HepG2 (cell line): ENCODE measurements around the gene NOX4. TPM values are rescaled to one million over a fixed set of nuclear protein-coding genes. Genes with fewer than 3 reads are reported as not detected.
"Not testable (repeated sequence)": the region's sequence is repeated elsewhere in the genome, so short reads cannot be mapped to it uniquely, and the experiment has no call there.

Experiments used
- ATAC-seq: fragments of 200-7000 bp; cut with Tn5 transposase; 3 replicates; pipeline ENCODE4 v1.9.1; 2020; ENCODE audit warnings: mild to moderate bottlenecking, moderate library complexity
- BruUV-seq: library from RNA; stranded (reverse); fragments of 400-500 nt; replicated peaks from 2 replicates; lab custom pipeline; 2021; lab: Mats Ljungman, UMichigan
- CTCF ChIA-PET: fragments of 300-600 bp; formaldehyde crosslinking; extraction: SDS; loops from one replicate; lab custom pipeline; 2021; ENCODE audit warnings: low total read pairs, inconsistent platforms, low intra/inter-chr PET ratio; lab: Yijun Ruan, JAX
- POLR2A ChIA-PET: fragments of 350-600 bp; sonication (Branson Sonifier 250); formaldehyde crosslinking; loops from one replicate; lab custom pipeline; 2020; ENCODE audit warnings: antibody characterized with exemption, inconsistent platforms; lab: Yijun Ruan, JAX
- DNase-seq: peaks from one replicate; pipeline ENCODE4 v3.0.0-alpha.2; 2015; ENCODE audit warnings: low spot score
- FAIRE-seq: peaks from 3 replicates; lab custom pipeline; 2011; peaks lifted over from hg19 to GRCh38; lab: Jason Lieb, UNC
- H2AFZ ChIP-seq: one replicate; pipeline ENCODE4 v1.6.1; 2011; ENCODE audit warnings: low read length, inconsistent platforms
- H3K27ac ChIP-seq: fragments of 300-600 bp; 3 replicates; pipeline ENCODE4 v1.8.0; 2011; ENCODE audit warnings: mixed run types, mild to moderate bottlenecking, mixed read lengths, low read length, inconsistent platforms; ENCODE audit not compliant: insufficient read depth; ENCODE audit errors: extremely low read length
- H3K27me3 ChIP-seq, 2 experiments: fragments of 200-600 bp in 1 of 2; 2 replicates in 1 of 2; 3 replicates in 1 of 2; pipeline versions ENCODE4 v1.6.0 to v1.8.0; 2011; ENCODE audit warnings: low read length in 2 of 2, mild to moderate bottlenecking in 2 of 2, moderate library complexity in 2 of 2, inconsistent platforms in 1 of 2; ENCODE audit not compliant: insufficient read depth in 2 of 2, control insufficient read depth in 1 of 2
- H3K36me3 ChIP-seq, 2 experiments: fragments of 200-600 bp in 1 of 2; replicated peaks in 1 of 2; 2 replicates in 1 of 2; 3 replicates in 1 of 2; pipeline versions ENCODE4 v1.5.1 to v1.8.0; 2011; ENCODE audit warnings: low read length in 2 of 2, inconsistent platforms in 1 of 2; ENCODE audit not compliant: insufficient read depth in 2 of 2, control insufficient read depth in 1 of 2
- H3K4me1 ChIP-seq: 2 replicates; pipeline ENCODE4 v1.5.1; 2012; ENCODE audit warnings: low read length, inconsistent platforms; ENCODE audit not compliant: insufficient read depth
- H3K4me2 ChIP-seq: 2 replicates; pipeline ENCODE4 v1.6.0; 2011; ENCODE audit warnings: low read depth, low read length, inconsistent platforms
- H3K4me3 ChIP-seq, 3 experiments: fragments of 200-600 bp in 1 of 3; sonication (generic), shearing (Covaris generic) in 1 of 3; replicated peaks in 1 of 3; 2 replicates each; pipeline ENCODE4 v1.5.1; 2011 to 2016; ENCODE audit warnings: low read length in 3 of 3, inconsistent platforms in 2 of 3, low read depth in 2 of 3, mild to moderate bottlenecking in 2 of 3, control low read depth in 1 of 3, mixed read lengths in 1 of 3; ENCODE audit not compliant: insufficient read depth in 1 of 3
- H3K79me2 ChIP-seq: one replicate; pipeline ENCODE4 v1.6.1; 2011; ENCODE audit warnings: low read length, inconsistent platforms; ENCODE audit not compliant: insufficient read depth
- H3K9ac ChIP-seq: 2 replicates; pipeline ENCODE4 v1.6.0; 2011; ENCODE audit warnings: mild to moderate bottlenecking, low read depth, low read length, inconsistent platforms; ENCODE audit not compliant: insufficient read depth
- H3K9me3 ChIP-seq: 2 replicates; pipeline ENCODE4 v1.5.1; 2012; ENCODE audit warnings: mild to moderate bottlenecking, low read length
- H4K20me1 ChIP-seq: 2 replicates; pipeline ENCODE4 v1.6.0; 2011; ENCODE audit warnings: inconsistent platforms, mild to moderate bottlenecking, low read length, moderate library complexity; ENCODE audit not compliant: insufficient read depth
- BCL6 ChIP-seq: IDR thresholded peaks from 2 replicates; pipeline ENCODE4 v1.6.1; 2016; ENCODE audit warnings: missing genetic modification reagents, missing compliant biosample characterization
- PPARG ChIP-seq: conservative IDR thresholded peaks from 2 replicates; pipeline ENCODE4 v1.6.1; 2016; ENCODE audit warnings: missing biosample characterization, missing genetic modification reagents
- SIX1 ChIP-seq: sonication (generic); formaldehyde crosslinking; IDR thresholded peaks from 2 replicates; pipeline ENCODE4 v1.4.0; 2020; ENCODE audit warnings: missing genetic modification reagents, borderline replicate concordance
- SP2 ChIP-seq: sonication (generic); formaldehyde crosslinking; IDR thresholded peaks from 2 replicates; pipeline ENCODE4 v1.5.1; 2020; ENCODE audit warnings: mild to moderate bottlenecking, missing genetic modification reagents
- ZNF121 ChIP-seq: sonication (generic); formaldehyde crosslinking; IDR thresholded peaks from 2 replicates; pipeline ENCODE4 v1.5.0; 2020; ENCODE audit warnings: mild to moderate bottlenecking, missing genetic modification reagents
- ZNF547 ChIP-seq: sonication (generic); formaldehyde crosslinking; IDR thresholded peaks from 2 replicates; pipeline ENCODE4 v1.5.1; 2020; ENCODE audit warnings: mild to moderate bottlenecking, missing genetic modification reagents
- ZNF550 ChIP-seq: sonication (generic); formaldehyde crosslinking; IDR thresholded peaks from 2 replicates; pipeline ENCODE4 v1.4.0; 2020; ENCODE audit warnings: mild to moderate bottlenecking, missing genetic modification reagents, borderline replicate concordance
- WGBS: methylation state at CpG from one replicate; pipeline ENCODE4 v1.1.6; 2017; ENCODE audit warnings: low lambda C conversion rate; 5-methylcytosine and 5-hydroxymethylcytosine counted together
- in situ Hi-C: cut with HindIII; loops from 2 replicates; pipeline ENCODE4 v1.10.0; 2017; ENCODE audit warnings: low pct_unique_long_range_greater_than_20kb; ENCODE audit not compliant: extremely low pct_ligation_motif_present
- intact Hi-C: fragments of 100-400 bp; cut with micrococcal nuclease; formaldehyde crosslinking; loops from one replicate; pipeline ENCODE4 v1.10.0; 2022; ENCODE audit not compliant: unreplicated experiment
- polyA plus RNA-seq, 8 experiments: library from polyadenylated mRNA; depleted of rRNA in 3 of 8; stranded (reverse) in 7 of 8; unstranded in 1 of 8; fragments of >200 nt; fragmentation: Illumina TruSeq in 4 of 8; extraction: Trizol in 4 of 8; gene quantifications; 2 replicates each; pipeline versions ENCODE4 v1.2.1 to v1.2.3, GENCODE V29; 2011 to 2016; ENCODE audit warnings: low read depth in 4 of 8, missing spikeins in 1 of 8, mixed read lengths in 1 of 8; ENCODE audit not compliant: insufficient read depth in 1 of 8
- total RNA-seq, 5 experiments: library from RNA; depleted of rRNA; stranded (reverse); fragments of >200 nt; fragmentation: Illumina TruSeq; extraction: Trizol; gene quantifications; 2 replicates each; pipeline ENCODE4 v1.2.3, GENCODE V29; 2016; ENCODE audit warnings: low read depth in 1 of 5
- TF ChIP-seq, protein P1 (sequence below): sonication (generic); formaldehyde crosslinking; IDR thresholded peaks from 2 replicates; pipeline ENCODE4 v1.4.0; 2020; ENCODE audit warnings: missing genetic modification reagents, borderline replicate concordance

The NOX4 gene
- total and polyA plus RNA-seq, 2 of the 13 experiments (the other 11 are each of a cell fraction or from before 2014, with no cell fraction given): not detected

DNA sequence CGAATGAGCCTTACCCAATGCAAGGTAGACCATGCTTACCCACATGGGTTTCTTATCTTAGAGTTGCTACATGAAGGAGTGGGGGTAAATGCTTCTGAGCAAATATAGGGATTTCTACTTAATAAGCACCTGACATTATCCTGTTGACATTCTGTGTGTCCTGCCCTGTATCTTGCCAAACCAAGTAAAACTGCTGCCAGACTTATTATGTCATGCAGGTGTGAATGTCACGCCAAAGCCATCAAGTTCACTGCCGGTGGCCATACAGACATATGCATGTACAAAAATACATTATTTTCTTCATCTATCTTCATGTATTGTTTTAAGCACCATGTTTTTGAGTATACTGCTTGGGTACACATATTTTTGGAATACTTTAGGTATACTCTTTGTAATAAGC is 70.2 kb downstream of the NOX4 start:
- Histone ChIP-seq H2AFZ (no peak overlapping the region), H3K36me3 (no peaks in the 10 kb centered on the region), H3K4me3 (no peak overlapping the region), H3K79me2 (no peaks in the 10 kb centered on the region), H3K27me3 (no peaks in the 10 kb centered on the region), H3K9ac (no peak overlapping the region), H3K27ac (no peak overlapping the region), H3K4me1 (no peaks in the 10 kb centered on the region), H3K9me3 (no peaks in the 10 kb centered on the region), H3K4me2 (no peak overlapping the region), H4K20me1 (no peaks in the 10 kb centered on the region)
- POLR2A ChIA-PET: no interaction called here
- no TSS peak for BruUV-seq
- TF ChIP-seq SIX1 (CRISPR knock-in tag) (no peak), BCL6 (CRISPR knock-in tag) (no peak), ZNF550 (CRISPR knock-in tag) (no peak), PPARG (no peak), ZNF547 (CRISPR knock-in tag) (no peak)
- TF ChIP-seq, protein P1, sequence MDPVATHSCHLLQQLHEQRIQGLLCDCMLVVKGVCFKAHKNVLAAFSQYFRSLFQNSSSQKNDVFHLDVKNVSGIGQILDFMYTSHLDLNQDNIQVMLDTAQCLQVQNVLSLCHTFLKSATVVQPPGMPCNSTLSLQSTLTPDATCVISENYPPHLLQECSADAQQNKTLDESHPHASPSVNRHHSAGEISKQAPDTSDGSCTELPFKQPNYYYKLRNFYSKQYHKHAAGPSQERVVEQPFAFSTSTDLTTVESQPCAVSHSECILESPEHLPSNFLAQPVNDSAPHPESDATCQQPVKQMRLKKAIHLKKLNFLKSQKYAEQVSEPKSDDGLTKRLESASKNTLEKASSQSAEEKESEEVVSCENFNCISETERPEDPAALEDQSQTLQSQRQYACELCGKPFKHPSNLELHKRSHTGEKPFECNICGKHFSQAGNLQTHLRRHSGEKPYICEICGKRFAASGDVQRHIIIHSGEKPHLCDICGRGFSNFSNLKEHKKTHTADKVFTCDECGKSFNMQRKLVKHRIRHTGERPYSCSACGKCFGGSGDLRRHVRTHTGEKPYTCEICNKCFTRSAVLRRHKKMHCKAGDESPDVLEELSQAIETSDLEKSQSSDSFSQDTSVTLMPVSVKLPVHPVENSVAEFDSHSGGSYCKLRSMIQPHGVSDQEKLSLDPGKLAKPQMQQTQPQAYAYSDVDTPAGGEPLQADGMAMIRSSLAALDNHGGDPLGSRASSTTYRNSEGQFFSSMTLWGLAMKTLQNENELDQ: no peak
- DNase-seq: no peak
- 16% methylated on average over 3 of the region's 3 CpGs for WGBS
- in situ Hi-C loops: no loop called here
- ATAC-seq: no peak
- intact Hi-C loops: no loop called here
- FAIRE-seq: no peak
- CTCF ChIA-PET: no interaction called here

DNA sequence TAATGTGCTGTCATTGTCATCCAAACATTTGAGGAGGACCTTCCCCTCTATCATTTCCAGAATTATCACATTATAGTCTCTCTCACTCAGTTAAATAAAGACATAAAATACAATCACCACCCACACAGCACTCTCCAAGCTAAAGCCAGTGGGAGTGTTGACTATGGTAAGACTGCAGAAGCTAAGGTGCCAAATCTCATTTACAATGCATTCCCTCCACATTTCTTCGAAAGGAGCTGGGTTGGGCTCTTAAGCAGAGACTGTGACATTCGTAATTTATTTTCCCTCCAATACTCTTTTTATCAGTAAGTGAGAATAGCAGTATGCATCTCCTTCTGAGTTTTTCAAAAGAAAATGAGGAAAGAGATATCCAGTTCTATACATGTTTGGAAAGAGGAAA is 74.2 kb downstream of the NOX4 start:
- no peak overlapping the region for H3K9ac ChIP-seq
- no peak overlapping the region for H2AFZ ChIP-seq
- H3K27ac ChIP-seq: no peak overlapping the region
- H3K79me2 ChIP-seq: no peaks in the 10 kb centered on the region
- no peak overlapping the region for H3K4me3 ChIP-seq
- no peaks in the 10 kb centered on the region for H4K20me1 ChIP-seq
- H3K4me1 ChIP-seq: no peaks in the 10 kb centered on the region
- H3K4me2 ChIP-seq: no peak overlapping the region
- ChIA-PET CTCF (no interaction called here), POLR2A (no interaction called here)
- DNase-seq: no peak
- H3K27me3 ChIP-seq: no peaks in the 10 kb centered on the region
- H3K9me3 ChIP-seq: no peaks in the 10 kb centered on the region
- H3K36me3 ChIP-seq: no peaks in the 10 kb centered on the region
- no TSS peak for BruUV-seq
- in situ Hi-C loops (no loop called here), intact Hi-C loops (no loop called here)
- no peak for FAIRE-seq
- TF ChIP-seq ZNF121 (no peak), SP2 (CRISPR knock-in tag) (no peak)
- 0% methylated on average over 2 of the region's 2 CpGs for WGBS
- no peak for ATAC-seq

DNA sequence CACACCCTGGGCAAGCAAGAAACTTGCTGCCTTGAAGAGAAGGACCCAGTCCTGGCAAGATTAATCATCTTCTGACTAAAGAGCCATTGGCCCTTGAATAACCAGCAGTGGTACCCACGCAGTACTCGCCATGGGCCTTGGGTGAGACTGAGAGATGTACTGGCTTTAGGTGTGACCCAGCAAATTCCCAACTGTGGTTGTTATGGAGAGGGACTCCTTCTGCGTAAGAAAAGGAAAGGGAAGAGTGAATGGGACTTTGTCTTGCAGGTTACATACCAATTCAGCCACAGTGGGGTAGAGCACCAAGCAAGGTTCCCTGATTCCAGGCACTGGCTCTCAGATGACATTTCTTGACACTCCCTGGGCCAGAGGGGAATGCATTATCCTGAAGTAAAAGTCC is 80.1 kb downstream of the NOX4 start:
- H3K79me2 ChIP-seq, H2AFZ ChIP-seq, H3K4me2 ChIP-seq, in situ Hi-C loops, CTCF ChIA-PET, POLR2A ChIA-PET, H3K4me3 ChIP-seq, FAIRE-seq, H3K27ac ChIP-seq, H3K9ac ChIP-seq, H3K9me3 ChIP-seq, H4K20me1 ChIP-seq, intact Hi-C loops, ATAC-seq, H3K4me1 ChIP-seq, DNase-seq, H3K36me3 ChIP-seq, H3K27me3 ChIP-seq, BruUV-seq: not testable (repeated sequence)
- WGBS: 12% methylated on average over 3 of the region's 3 CpGs
